Left ventricle myocardium superior (tissue), 1 donor: Measurements from ENCODE around the gene BMPR1A. TPM values are rescaled to one million over a fixed set of nuclear protein-coding genes. Genes with fewer than 3 reads are reported as not detected.

Experiments
- ATAC-seq: fragments of 200-7000 bp; cut with Tn5 transposase; one replicate; pipeline ENCODE4 v1.9.1; 2020; ENCODE audit warnings: mild to moderate bottlenecking, moderate library complexity
- DNase-seq: peaks from one replicate; pipeline ENCODE4 v3.0.0-alpha.2; 2020
- intact Hi-C: fragments of 100-400 bp; cut with micrococcal nuclease; formaldehyde crosslinking; loops from one replicate; pipeline ENCODE4 v1.11.0; 2022
- long read RNA-seq: library from polyadenylated mRNA; unstranded; transcript quantifications from one replicate; pipeline ENCODE4 v2.0.0, GENCODE V29; 2021
- total RNA-seq: library from RNA; stranded (reverse); fragmentation: NEBNext Ultra II Directional; extraction: Animal tissue kit (Norgen Biotek cat#: 25700); gene quantifications from one replicate; pipeline ENCODE4 v1.2.1, GENCODE V29; 2021
- donor health status: DM: no; HTN: yes; CAD: no; lungs with severe emphysema.

Gene BMPR1A
- 48.4 TPM for total RNA-seq
- long read RNA-seq, full-length matches to known transcripts = 21 of 54 reads
- long read RNA-seq, partial matches to known transcripts = 4 of 54 reads
- long read RNA-seq, other reads (novel, unspliced or antisense) = 29 of 54 reads

- DNase-seq (no peak), ATAC-seq (peak; percentile 17)
Measured at GRCh38 chr10:86756511-86757112, at the start of gene BMPR1A. Gene BMPR1A, plus strand, starts transcription at chr10:86756619. Its CDS starts 119,400 bp downstream, at chr10:86876019.

GRCh38 chr10:86706977-86707376, 49.4 kb upstream of the BMPR1A start:
- intact Hi-C loops = no loop called here
- no peak for ATAC-seq
- no peak for DNase-seq

More at GRCh38 chr10:86756511-86757112, at the start of gene BMPR1A:
- intact Hi-C loops = no loop called here

- intact Hi-C loops = no loop called here
Measured at GRCh38 chr10:86707505-86707904, 48.9 kb upstream of the BMPR1A start.

GRCh38 chr10:86708068-86708782, 48.2 kb upstream of the BMPR1A start:
- intact Hi-C loops = no loop called here
- no peak for DNase-seq
- ATAC-seq = peak; percentile 0

More at GRCh38 chr10:86707505-86707904, 48.9 kb upstream of the BMPR1A start:
- ATAC-seq (no peak), DNase-seq (no peak)

DNA sequence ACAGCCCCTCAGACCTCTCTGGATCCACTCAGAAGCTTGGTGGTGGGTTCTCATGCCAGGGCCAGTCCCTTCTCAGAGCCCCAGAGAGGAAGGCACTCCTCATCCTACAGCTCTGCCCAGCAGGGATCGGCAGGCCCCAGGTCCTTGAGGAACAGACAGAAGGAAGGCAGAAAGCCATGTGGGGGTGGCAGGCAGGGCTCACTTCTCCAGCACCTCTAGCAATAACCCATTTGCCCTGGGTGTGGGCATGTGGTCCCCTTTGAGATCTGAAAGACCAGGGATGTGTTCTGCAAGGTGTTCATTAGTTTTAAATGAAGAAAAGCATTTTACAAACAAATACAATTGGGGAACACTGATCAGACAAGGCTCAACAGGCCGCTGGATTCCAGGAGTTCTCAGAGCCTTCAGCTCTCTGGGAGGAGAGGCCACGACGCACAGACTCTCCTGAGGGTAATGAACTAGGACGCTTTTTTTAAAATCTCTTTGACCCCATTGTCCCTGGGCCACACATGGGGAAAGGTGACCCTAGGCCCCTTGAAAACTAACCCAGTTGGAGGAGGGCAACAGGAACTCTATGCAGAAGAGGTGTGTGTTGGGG, 47.5 kb upstream of the BMPR1A start:
- DNase-seq (no peak), ATAC-seq (no peak)
- intact Hi-C loops = no loop called here

GRCh38 chr10:86709396-86710185, 46.8 kb upstream of the BMPR1A start:
- peak; percentile 1 for ATAC-seq
- intact Hi-C loops = loop anchor here (10.0 kb wide), 1 partner anchor 185 kb away; no protein-coding TSS in a partner anchor
- DNase-seq = no peak

GRCh38 chr10:86710987-86711512, 45.4 kb upstream of the BMPR1A start:
- peak; percentile 70 for ATAC-seq
- intact Hi-C loops = loop anchor here (10.0 kb wide), 1 partner anchor 184 kb away; no protein-coding TSS in a partner anchor
- DNase-seq = peak; percentile 94

DNA sequence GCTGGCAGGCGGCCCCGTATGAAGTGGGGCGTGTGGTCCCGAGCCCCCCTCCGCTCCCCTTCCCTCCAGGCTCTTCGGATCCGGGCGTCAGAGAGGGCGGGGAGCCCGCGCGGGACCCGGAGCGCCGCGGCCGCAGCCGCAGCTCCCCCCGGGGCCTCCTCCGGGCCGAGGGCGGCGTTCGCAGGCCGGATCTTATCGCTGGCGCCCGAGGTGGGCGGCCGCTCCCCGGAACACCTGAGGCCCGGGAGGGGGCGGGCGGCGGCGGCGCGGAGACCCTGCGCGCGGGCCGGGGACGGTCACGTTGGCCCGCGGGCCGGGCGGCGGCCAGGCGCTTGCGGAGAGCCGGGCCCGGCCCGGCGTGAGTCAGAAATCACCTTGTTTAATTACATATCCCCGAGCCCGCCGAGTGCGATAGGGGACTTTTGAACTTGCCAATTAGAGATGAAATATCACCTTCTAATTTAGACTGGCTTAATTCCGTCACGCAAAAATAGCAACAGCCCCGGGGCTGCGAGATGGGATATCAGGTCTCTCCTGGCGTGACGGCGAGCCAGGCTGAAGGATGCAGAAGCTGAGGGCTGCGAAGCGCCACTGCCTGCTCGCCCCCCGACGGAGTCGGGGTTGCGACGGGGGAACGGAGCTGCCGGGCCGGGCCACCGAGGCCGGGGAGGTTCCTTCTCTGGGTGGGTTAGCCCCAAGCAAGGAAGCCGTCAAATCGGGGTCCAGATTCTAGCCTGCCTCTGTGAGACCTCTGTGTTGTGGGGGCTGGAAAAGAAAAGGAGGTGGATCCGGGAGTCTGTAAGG, 44.7 kb upstream of the BMPR1A start:
- DNase-seq (peak; percentile 71), ATAC-seq (peak; percentile 19)
- intact Hi-C loops = loop anchor here (10.0 kb wide), 1 partner anchor 183 kb away; no protein-coding TSS in a partner anchor

GRCh38 chr10:86712317-86712707, 44.1 kb upstream of the BMPR1A start:
- ATAC-seq (no peak), DNase-seq (no peak)
- intact Hi-C loops = loop anchor here (10.0 kb wide), 1 partner anchor 182 kb away; no protein-coding TSS in a partner anchor

DNA sequence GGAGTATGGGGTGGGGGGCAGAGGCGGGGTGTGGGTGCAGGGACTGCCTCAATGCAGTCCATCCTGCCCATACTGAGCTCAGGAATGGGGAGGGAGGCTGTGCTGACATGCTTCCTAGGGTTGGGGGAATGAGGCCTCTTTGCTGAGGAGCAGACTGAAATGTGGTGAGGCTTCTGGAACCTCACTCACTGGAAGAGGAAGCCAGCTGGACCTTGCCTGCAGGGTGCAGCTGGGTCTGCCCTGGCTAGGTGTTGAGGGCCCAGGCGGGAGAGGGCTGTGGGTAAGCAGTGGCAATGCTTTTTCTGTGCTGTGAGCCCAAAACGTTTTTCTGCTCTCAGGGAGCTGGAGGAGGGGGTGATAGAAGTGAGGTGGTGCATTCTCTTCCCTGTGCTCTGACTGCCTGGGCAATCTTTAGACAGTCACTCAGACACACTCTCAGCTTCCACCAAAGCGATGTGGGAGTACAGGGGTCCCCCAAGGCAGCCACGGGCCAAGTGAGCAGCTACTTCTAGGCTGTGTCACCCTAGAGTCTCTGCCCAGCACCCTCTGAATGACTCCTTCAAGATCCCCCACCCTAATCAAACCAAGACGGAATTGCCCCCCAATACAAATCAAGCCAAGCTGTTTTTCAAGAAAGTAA, 41.1 kb upstream of the BMPR1A start:
- DNase-seq (no peak), ATAC-seq (no peak)
- intact Hi-C loops = loop anchor here (10.0 kb wide), 1 partner anchor 180 kb away; no protein-coding TSS in a partner anchor

DNA sequence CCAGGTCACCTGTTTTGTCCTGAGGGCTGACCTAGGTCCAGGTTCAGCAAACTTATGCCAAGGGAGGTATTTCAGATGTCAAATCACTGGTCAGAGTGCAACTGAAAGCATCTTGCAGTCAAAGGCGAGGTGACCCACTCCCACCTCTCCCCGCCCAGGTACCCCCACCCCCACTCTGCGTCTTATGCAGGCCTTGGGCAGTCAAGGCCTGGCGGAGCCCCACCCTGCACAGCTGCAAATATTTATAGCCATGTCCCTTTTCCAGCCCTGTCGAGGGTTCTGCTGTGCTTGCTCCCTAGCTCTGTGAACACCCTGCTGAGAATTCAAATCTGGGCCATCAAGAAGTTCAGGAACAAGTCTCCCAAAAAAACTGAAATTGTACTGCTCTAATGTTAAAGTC, 40.6 kb upstream of the BMPR1A start:
- intact Hi-C loops = loop anchor here (10.0 kb wide), 1 partner anchor 179 kb away; no protein-coding TSS in a partner anchor
- DNase-seq (no peak), ATAC-seq (peak; percentile 5)

DNA sequence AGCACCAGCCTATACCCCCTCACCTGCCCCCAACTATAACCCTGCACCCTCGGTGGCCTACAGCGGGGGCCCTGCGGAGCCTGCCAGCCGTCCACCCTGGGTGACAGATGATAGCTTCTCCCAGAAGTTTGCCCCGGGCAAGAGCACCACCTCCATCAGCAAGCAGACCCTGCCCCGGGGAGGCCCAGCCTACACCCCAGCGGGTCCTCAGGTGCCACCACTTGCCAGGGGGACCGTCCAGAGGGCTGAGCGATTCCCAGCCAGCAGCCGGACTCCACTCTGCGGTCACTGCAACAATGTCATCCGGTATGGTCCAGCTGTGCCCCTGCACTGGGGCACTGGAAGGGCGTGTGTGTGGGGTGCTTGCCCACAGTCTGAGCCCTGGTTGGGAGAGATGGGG, 40.0 kb upstream of the BMPR1A start:
- intact Hi-C loops = loop anchor here (10.0 kb wide), 1 partner anchor 178 kb away; no protein-coding TSS in a partner anchor
- ATAC-seq = peak; percentile 3
- DNase-seq = no peak

- intact Hi-C loops = loop anchor here (10.0 kb wide), 1 partner anchor 176 kb away; no protein-coding TSS in a partner anchor
- DNase-seq = no peak
- no peak for ATAC-seq
Measured at GRCh38 chr10:86718556-86718955, 37.9 kb upstream of the BMPR1A start.

- intact Hi-C loops = no loop called here
- no peak for ATAC-seq
- no peak for DNase-seq
Measured at GRCh38 chr10:86721232-86721631, 35.2 kb upstream of the BMPR1A start.

GRCh38 chr10:86723009-86723408, 33.4 kb upstream of the BMPR1A start:
- DNase-seq = no peak
- intact Hi-C loops = no loop called here

DNA sequence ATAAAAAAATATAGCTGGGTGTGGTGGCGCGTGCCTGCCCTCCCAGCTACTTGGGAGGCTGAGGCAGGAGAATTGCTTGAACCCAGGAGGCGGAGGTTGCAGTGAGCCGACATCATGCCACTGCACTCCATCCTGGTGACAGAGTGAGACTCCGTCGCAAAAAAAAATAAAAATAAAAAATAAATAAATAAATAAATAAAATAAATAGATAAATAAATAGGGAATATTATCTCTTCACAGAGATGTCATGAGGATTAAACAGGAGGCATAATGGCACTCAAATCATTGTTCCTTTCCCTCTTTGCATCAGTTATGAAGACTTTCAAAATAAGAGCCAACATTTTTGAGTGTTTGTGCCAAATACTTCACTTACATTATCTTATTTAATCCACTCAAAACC, 32.0 kb upstream of the BMPR1A start:
- DNase-seq (no peak), ATAC-seq (no peak)
- intact Hi-C loops = no loop called here

More at GRCh38 chr10:86723009-86723408, 33.4 kb upstream of the BMPR1A start:
- ATAC-seq = no peak

GRCh38 chr10:86725980-86726676, 30.3 kb upstream of the BMPR1A start:
- ATAC-seq (peak; percentile 19), DNase-seq (no peak)
- intact Hi-C loops = no loop called here
